COLO829 (cell line): ENCODE measurements around the gene QRSL1.
A peak's percentile ranks its signal among the peaks of the same experiment; 100 is the strongest.
"Not testable (repeated sequence)": the region's sequence is repeated elsewhere in the genome, so short reads cannot be mapped to it uniquely, and the experiment has no call there.

Experiments
- DNase-seq: peaks from one replicate; pipeline ENCODE4 v3.0.0; 2012; ENCODE audit warnings: low spot score

Gene QRSL1

GRCh38 chr6:106626485-106626884 lies 2.9 kb upstream of the QRSL1 start:
- no peak for DNase-seq

GRCh38 chr6:106627760-106628159 lies 1.6 kb upstream of the QRSL1 start:
- DNase-seq = not testable (repeated sequence)

- no peak for DNase-seq
Measured at GRCh38 chr6:106628658-106629102, 698 bp upstream of the QRSL1 start.

- DNase-seq = peak; percentile 25
Measured at GRCh38 chr6:106629859-106630163, 433 bp downstream of the QRSL1 start.

GRCh38 chr6:106630366-106630765 lies 988 bp downstream of the QRSL1 start:
- DNase-seq = no peak

GRCh38 chr6:106631346-106631745 lies 2.0 kb downstream of the QRSL1 start:
- no peak for DNase-seq

- DNase-seq = no peak
Measured at GRCh38 chr6:106634565-106634964, 5.2 kb downstream of the QRSL1 start.

GRCh38 chr6:106637051-106637716 lies 7.8 kb downstream of the QRSL1 start:
- DNase-seq = no peak

GRCh38 chr6:106637717-106638341 lies 8.5 kb downstream of the QRSL1 start:
- DNase-seq = no peak

- no peak for DNase-seq
Measured at GRCh38 chr6:106639812-106640211, 10.4 kb downstream of the QRSL1 start.

GRCh38 chr6:106642476-106642875 lies 13.1 kb downstream of the QRSL1 start:
- DNase-seq = no peak

- no peak for DNase-seq
Measured at GRCh38 chr6:106643061-106643460, 13.7 kb downstream of the QRSL1 start.

GRCh38 chr6:106648651-106649308 lies 19.4 kb downstream of the QRSL1 start:
- no peak for DNase-seq

- no peak for DNase-seq
Measured at GRCh38 chr6:106658469-106658868, 29.1 kb downstream of the QRSL1 start.

GRCh38 chr6:106659859-106660258 lies 30.5 kb downstream of the QRSL1 start:
- DNase-seq = no peak

- no peak for DNase-seq
Measured at GRCh38 chr6:106662458-106662857, 33.1 kb downstream of the QRSL1 start.

- DNase-seq = no peak
Measured at GRCh38 chr6:106666282-106667021, 37.1 kb downstream of the QRSL1 start.

GRCh38 chr6:106667022-106667402 lies 37.6 kb downstream of the QRSL1 start:
- DNase-seq = no peak

GRCh38 chr6:106670236-106670635 lies 40.9 kb downstream of the QRSL1 start:
- no peak for DNase-seq

- no peak for DNase-seq
Measured at GRCh38 chr6:106671651-106672050, 42.3 kb downstream of the QRSL1 start.

GRCh38 chr6:106674541-106675229 lies 45.3 kb downstream of the QRSL1 start:
- DNase-seq = no peak

- no peak for DNase-seq
Measured at GRCh38 chr6:106677282-106677681, 47.9 kb downstream of the QRSL1 start.
